Endodermal cell (in vitro differentiated cells): ENCODE results near the gene PDE7B. TPM values are rescaled to one million over a fixed set of nuclear protein-coding genes. Genes with fewer than 3 reads are reported as not detected.

ENCODE experiments used
- DNase-seq: peaks from one replicate; pipeline ENCODE4 v3.0.0-alpha.2; 2017
- H3K27ac ChIP-seq: 2 replicates; pipeline ENCODE4 v1.5.1; 2013; ENCODE audit warnings: mild to moderate bottlenecking, low read depth, low read length, moderate library complexity
- H3K27me3 ChIP-seq: 2 replicates; pipeline ENCODE4 v1.6.1; 2013; ENCODE audit warnings: mild to moderate bottlenecking, low read length, moderate library complexity; ENCODE audit not compliant: insufficient read depth, control insufficient read depth, poor library complexity, severe bottlenecking
- H3K36me3 ChIP-seq: 2 replicates; pipeline ENCODE4 v1.7.0; 2013; ENCODE audit warnings: mild to moderate bottlenecking, low read length, moderate library complexity; ENCODE audit not compliant: control insufficient read depth, insufficient read depth
- H3K4me1 ChIP-seq: one replicate; pipeline ENCODE4 v1.7.0; 2013; ENCODE audit warnings: low read length; ENCODE audit not compliant: control insufficient read depth, insufficient read depth
- H3K4me3 ChIP-seq: 2 replicates; pipeline ENCODE4 v1.5.1; 2013; ENCODE audit warnings: mild to moderate bottlenecking, low read length, moderate library complexity
- H3K9ac ChIP-seq: 2 replicates; pipeline ENCODE4 v1.6.1; 2013; ENCODE audit warnings: mild to moderate bottlenecking, low read length, moderate library complexity; ENCODE audit not compliant: poor library complexity, severe bottlenecking; ENCODE audit errors: extremely low read depth
- H3K9me3 ChIP-seq: 2 replicates; pipeline ENCODE4 v1.6.1; 2013; ENCODE audit warnings: mild to moderate bottlenecking, low read length, moderate library complexity; ENCODE audit not compliant: control insufficient read depth
- H3K27ac Mint-ChIP-seq: 2 replicates; pipeline ENCODE4 v1.8.0; 2020; ENCODE audit warnings: mixed read lengths
- H3K27me3 Mint-ChIP-seq: 2 replicates; pipeline ENCODE4 v1.8.0; 2021; ENCODE audit warnings: mild to moderate bottlenecking, mixed read lengths; ENCODE audit not compliant: insufficient read depth
- H3K36me3 Mint-ChIP-seq: 2 replicates; pipeline ENCODE4 v1.8.0; 2020; ENCODE audit warnings: low read depth, mixed read lengths
- H3K4me1 Mint-ChIP-seq: 2 replicates; pipeline ENCODE4 v1.8.0; 2020; ENCODE audit warnings: mixed read lengths
- H3K4me3 Mint-ChIP-seq: 2 replicates; pipeline ENCODE4 v1.8.0; 2020; ENCODE audit warnings: mild to moderate bottlenecking, moderate library complexity, mixed read lengths
- H3K9me3 Mint-ChIP-seq: 2 replicates; pipeline ENCODE4 v1.8.0; 2020; ENCODE audit warnings: mild to moderate bottlenecking, mixed read lengths
- WGBS, 2 experiments: methylation state at CpG; one replicate each; pipeline versions ENCODE4 v1.1.5 to v1.1.7; 2013; ENCODE audit warnings: missing lambda C conversion rate in 2 of 2, mixed read lengths in 1 of 2; ENCODE audit not compliant: insufficient coverage in 1 of 2, insufficient read length in 1 of 2; 5-methylcytosine and 5-hydroxymethylcytosine counted together
- total RNA-seq, 2 donors: library from RNA; stranded (reverse); fragmentation: NEBNext Ultra II Directional in 1 of 2; extraction: Animal tissue kit (Norgen Biotek cat#: 25700) in 1 of 2; gene quantifications; 2 replicates in 1 of 2; 3 replicates in 1 of 2; pipeline ENCODE4 v1.2.1, GENCODE V29; 2021
- TF ChIP-seq, protein P1 (sequence below): fragments of 200-600 bp; sonication (generic); conservative IDR thresholded peaks from 2 replicates; pipeline ENCODE4 v1.5.0; 2021; ENCODE audit warnings: antibody characterized with exemption, mild to moderate bottlenecking

The PDE7B gene
- total RNA-seq, 2 donors from 2014 or later = 0.26 TPM; not detected in 1

DNA sequence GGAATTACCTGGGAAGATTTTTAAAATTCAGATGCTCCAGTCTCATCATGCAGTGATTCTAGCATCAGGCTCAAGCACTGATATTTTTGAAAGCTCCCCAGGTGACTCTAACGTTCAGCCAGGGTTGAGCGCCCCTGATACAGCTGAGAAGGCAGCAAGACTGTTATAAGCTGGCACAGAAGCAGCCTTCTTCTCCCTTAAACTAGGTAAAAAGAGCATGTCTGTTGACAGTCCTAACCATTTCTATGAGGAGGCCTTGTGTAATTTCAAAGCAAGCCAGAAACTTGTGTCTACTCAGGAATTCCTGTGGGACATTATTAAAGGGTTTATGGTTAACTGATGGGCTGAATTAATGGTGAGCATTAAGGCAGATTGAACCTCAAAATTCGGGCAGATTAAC is 141.9 kb downstream of the PDE7B start:
- H3K27me3 ChIP-seq = no peaks in the 10 kb centered on the region
- 78 to 80% methylated on average over 3 of the region's 3 CpGs for WGBS, 2 experiments
- Mint-ChIP-seq H3K4me3 (no peak overlapping the region), H3K36me3 (no peaks in the 10 kb centered on the region), H3K9me3 (no peaks in the 10 kb centered on the region), H3K27me3 (no peaks in the 10 kb centered on the region), H3K4me1 (no peaks in the 10 kb centered on the region), H3K27ac (no peak overlapping the region)
- no peak overlapping the region for H3K4me3 ChIP-seq
- no peak overlapping the region for H3K9ac ChIP-seq
- no peak for DNase-seq
- H3K36me3 ChIP-seq = no peaks in the 10 kb centered on the region
- H3K9me3 ChIP-seq = no peaks in the 10 kb centered on the region
- H3K4me1 ChIP-seq = no peaks in the 10 kb centered on the region
- TF ChIP-seq, protein P1, sequence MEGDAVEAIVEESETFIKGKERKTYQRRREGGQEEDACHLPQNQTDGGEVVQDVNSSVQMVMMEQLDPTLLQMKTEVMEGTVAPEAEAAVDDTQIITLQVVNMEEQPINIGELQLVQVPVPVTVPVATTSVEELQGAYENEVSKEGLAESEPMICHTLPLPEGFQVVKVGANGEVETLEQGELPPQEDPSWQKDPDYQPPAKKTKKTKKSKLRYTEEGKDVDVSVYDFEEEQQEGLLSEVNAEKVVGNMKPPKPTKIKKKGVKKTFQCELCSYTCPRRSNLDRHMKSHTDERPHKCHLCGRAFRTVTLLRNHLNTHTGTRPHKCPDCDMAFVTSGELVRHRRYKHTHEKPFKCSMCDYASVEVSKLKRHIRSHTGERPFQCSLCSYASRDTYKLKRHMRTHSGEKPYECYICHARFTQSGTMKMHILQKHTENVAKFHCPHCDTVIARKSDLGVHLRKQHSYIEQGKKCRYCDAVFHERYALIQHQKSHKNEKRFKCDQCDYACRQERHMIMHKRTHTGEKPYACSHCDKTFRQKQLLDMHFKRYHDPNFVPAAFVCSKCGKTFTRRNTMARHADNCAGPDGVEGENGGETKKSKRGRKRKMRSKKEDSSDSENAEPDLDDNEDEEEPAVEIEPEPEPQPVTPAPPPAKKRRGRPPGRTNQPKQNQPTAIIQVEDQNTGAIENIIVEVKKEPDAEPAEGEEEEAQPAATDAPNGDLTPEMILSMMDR = no peak
- H3K27ac ChIP-seq = no peak overlapping the region

DNA sequence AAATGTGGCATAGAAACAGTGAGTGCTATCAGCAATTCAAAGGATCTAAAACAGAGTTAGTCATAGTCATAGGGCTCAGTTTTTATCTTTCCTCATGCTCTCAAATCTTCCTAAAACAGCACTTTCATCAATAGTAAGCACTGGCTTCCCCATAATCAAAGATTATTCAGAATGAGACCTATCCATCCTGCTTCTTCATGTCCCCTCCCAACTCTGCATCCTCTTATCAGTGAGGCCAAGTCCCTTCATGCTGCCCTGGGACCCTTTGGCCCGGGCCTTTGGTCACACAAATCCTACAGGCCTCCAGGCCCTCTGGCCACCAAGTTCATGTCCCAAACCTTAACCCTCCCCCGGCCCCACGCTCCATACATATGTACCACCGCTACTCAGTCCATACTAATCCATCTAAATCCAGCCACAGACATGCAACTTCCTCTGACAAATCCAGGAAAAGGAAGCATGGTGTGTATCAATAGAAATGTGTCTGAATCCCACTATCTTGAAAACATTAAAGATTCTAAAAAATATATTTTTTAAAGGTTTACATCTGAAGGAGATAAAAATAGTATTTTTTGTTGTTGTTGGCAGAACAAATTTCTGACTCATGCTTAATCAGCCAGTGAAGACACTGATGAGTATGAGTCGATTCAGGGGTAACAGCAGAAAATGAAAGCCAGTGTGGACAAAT is 143.5 kb downstream of the PDE7B start:
- 90 to 100% methylated on average over 1 to 5 of the region's 5 CpGs for WGBS, 2 experiments
- Mint-ChIP-seq H3K4me1 (no peaks in the 10 kb centered on the region), H3K9me3 (peaks cover 11% of the 10 kb centered on the region), H3K27me3 (no peaks in the 10 kb centered on the region), H3K36me3 (no peaks in the 10 kb centered on the region), H3K4me3 (no peak overlapping the region), H3K27ac (no peak overlapping the region)
- Histone ChIP-seq H3K9me3 (peaks cover 9% of the 10 kb centered on the region), H3K4me1 (no peaks in the 10 kb centered on the region), H3K27me3 (no peaks in the 10 kb centered on the region), H3K36me3 (no peaks in the 10 kb centered on the region), H3K9ac (no peak overlapping the region), H3K27ac (no peak overlapping the region), H3K4me3 (no peak overlapping the region)
- no peak for DNase-seq
- TF ChIP-seq, protein P1 = no peak

DNA sequence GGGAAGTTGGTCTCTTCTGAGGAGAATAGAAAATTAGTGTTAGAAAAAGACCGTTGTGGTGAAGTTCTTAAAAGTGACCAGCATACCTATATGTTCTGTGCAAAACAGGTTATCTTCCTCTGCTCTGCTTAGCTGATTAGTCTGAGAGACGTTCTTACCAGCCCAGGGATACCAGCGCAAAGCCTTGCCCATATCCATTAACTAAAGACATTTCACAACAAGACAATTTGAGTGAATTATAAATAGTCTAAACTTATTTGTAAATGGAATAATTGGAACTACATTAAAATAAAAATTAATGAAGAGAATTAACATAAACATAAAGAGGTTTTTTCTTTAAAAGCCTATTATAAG is 144.0 kb downstream of the PDE7B start:
- no peak overlapping the region for H3K27ac ChIP-seq
- H3K4me1 ChIP-seq = no peaks in the 10 kb centered on the region
- Mint-ChIP-seq H3K27ac (no peak overlapping the region), H3K4me3 (no peak overlapping the region), H3K36me3 (no peaks in the 10 kb centered on the region), H3K4me1 (no peaks in the 10 kb centered on the region), H3K9me3 (peaks cover 16% of the 10 kb centered on the region), H3K27me3 (no peaks in the 10 kb centered on the region)
- TF ChIP-seq, protein P1 = no peak
- H3K9ac ChIP-seq = no peak overlapping the region
- no peak overlapping the region for H3K4me3 ChIP-seq
- DNase-seq = no peak
- no peaks in the 10 kb centered on the region for H3K36me3 ChIP-seq
- WGBS, 2 experiments = 68 to 80% methylated on average over 1 to 3 of the region's 3 CpGs
- H3K27me3 ChIP-seq = no peaks in the 10 kb centered on the region
- H3K9me3 ChIP-seq = peaks cover 15% of the 10 kb centered on the region
